ENCODE data around the gene TMEM53.
A peak's percentile ranks its signal among the peaks of the same experiment; 100 is the strongest.

The TMEM53 gene

GRCh38 chr1:44694863-44695478, 20.7 kb upstream of the TMEM53 start:
- peak; percentile 67 for DNase-seq (ENCODE audit: extremely low spot score)
- TF ChIP-seq, protein P1, sequence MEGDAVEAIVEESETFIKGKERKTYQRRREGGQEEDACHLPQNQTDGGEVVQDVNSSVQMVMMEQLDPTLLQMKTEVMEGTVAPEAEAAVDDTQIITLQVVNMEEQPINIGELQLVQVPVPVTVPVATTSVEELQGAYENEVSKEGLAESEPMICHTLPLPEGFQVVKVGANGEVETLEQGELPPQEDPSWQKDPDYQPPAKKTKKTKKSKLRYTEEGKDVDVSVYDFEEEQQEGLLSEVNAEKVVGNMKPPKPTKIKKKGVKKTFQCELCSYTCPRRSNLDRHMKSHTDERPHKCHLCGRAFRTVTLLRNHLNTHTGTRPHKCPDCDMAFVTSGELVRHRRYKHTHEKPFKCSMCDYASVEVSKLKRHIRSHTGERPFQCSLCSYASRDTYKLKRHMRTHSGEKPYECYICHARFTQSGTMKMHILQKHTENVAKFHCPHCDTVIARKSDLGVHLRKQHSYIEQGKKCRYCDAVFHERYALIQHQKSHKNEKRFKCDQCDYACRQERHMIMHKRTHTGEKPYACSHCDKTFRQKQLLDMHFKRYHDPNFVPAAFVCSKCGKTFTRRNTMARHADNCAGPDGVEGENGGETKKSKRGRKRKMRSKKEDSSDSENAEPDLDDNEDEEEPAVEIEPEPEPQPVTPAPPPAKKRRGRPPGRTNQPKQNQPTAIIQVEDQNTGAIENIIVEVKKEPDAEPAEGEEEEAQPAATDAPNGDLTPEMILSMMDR (IDR thresholded peaks at IDR 0.05; ENCODE audit: control extremely low read depth, extremely low read depth, low read depth, missing control alignments): no peak
- ChIA-PET POLR2A (interaction anchor here (1.0 to 4.4 kb wide), 3 partner anchors 26 to 124 kb away, joined by 3 to 28 read pairs (median 3); partner anchors contain the start of gene PLK3), CTCF (interaction anchor here (1.1 to 8.4 kb wide), 8 partner anchors 10 to 291 kb away, joined by 3 to 69 read pairs (median 8); partner anchors contain the start of gene EIF2B3)

- TF ChIP-seq, protein P1 (IDR thresholded peaks at IDR 0.05; ENCODE audit: control extremely low read depth, extremely low read depth, low read depth, missing control alignments): no peak
- ChIA-PET POLR2A (interaction anchor here (0.6 kb wide), 1 partner anchor 611 kb away, joined by 3 read pairs; no protein-coding TSS in a partner anchor), CTCF (interaction anchor here (1.4 to 8.4 kb wide), 4 partner anchors 15 to 21 kb away, joined by 3 to 69 read pairs (median 7); no protein-coding TSS in a partner anchor)
- DNase-seq (ENCODE audit: extremely low spot score): no peak
These were observed 19.6 kb upstream of the TMEM53 start for GRCh38 chr1:44693900-44694299.

DNA sequence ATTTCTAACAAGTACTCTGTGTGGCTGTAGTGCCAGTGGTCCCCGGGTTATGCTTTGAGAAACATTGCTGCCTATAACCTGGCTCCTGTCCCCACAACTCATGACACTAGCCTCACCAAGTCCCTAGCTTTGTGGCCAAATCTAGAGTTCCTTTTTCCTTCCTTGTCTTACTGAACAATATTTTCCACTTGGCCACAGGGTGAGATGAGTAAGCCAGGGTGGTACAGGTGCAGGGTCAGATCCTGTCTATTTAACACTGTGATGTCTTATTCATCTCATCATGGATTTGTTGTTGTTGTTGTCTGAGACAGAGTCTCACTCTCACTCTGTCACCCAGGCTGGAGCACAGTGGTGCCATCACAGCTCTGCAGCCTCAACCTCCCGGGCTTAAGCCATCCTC, 18.9 kb upstream of the TMEM53 start:
- TF ChIP-seq, protein P1 (IDR thresholded peaks at IDR 0.05; ENCODE audit: control extremely low read depth, extremely low read depth, low read depth, missing control alignments): no peak
- CTCF ChIA-PET: interaction anchor here (0.7 to 8.4 kb wide), 7 partner anchors 12 to 40 kb away, joined by 3 to 69 read pairs (median 4); no protein-coding TSS in a partner anchor
- POLR2A ChIA-PET: interaction anchor here (0.9 kb wide), 1 partner anchor 28 kb away, joined by 3 read pairs; no protein-coding TSS in a partner anchor
- DNase-seq (ENCODE audit: extremely low spot score): no peak

GRCh38 chr1:44689447-44689765, 15.1 kb upstream of the TMEM53 start:
- POLR2A ChIA-PET: no interaction called here
- no peak for DNase-seq (ENCODE audit: extremely low spot score)
- TF ChIP-seq, protein P1 (IDR thresholded peaks at IDR 0.05; ENCODE audit: control extremely low read depth, extremely low read depth, low read depth, missing control alignments): no peak
- CTCF ChIA-PET: no interaction called here

GRCh38 chr1:44688760-44689446, 14.6 kb upstream of the TMEM53 start:
- CTCF ChIA-PET: no interaction called here
- POLR2A ChIA-PET: no interaction called here
- TF ChIP-seq, protein P1 (IDR thresholded peaks at IDR 0.05; ENCODE audit: control extremely low read depth, extremely low read depth, low read depth, missing control alignments): no peak
- no peak for DNase-seq (ENCODE audit: extremely low spot score)

DNA sequence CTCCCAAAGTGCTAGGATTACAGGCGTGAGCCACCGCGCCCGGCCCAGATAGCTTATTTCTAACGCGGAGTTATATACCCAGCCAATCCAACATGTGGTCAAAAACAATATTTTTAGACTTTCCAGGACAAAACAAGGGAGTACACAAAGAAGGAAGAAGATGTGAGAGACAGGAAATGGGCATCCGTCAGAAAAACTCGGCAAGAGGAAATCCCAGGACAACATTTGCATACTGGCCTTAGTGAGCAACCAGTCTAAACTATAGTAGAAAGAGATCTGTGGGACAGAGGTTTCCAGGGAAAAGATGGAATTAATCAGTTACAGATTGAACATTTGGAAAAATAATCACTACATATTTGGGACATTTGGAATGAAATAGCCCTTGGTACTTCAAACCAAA, 11.6 kb upstream of the TMEM53 start:
- TF ChIP-seq, protein P1 (IDR thresholded peaks at IDR 0.05; ENCODE audit: control extremely low read depth, extremely low read depth, low read depth, missing control alignments): no peak
- no peak for DNase-seq (ENCODE audit: extremely low spot score)
- CTCF ChIA-PET: interaction anchor here (1.1 to 2.4 kb wide), 3 partner anchors 11 to 101 kb away, joined by 3 to 14 read pairs (median 5); partner anchors contain the start of genes ARMH1 and TMEM53
- POLR2A ChIA-PET: no interaction called here
